Erythroblast (primary cell): ENCODE results near the gene RDH5.

ENCODE experiments used
- GATA1 ChIP-seq: IDR thresholded peaks from 2 replicates; pipeline ENCODE4 v1.6.1; 2011; ENCODE audit warnings: low read depth, mild to moderate bottlenecking, control low read depth, low read length, moderate library complexity
- POLR2A ChIP-seq: IDR thresholded peaks from 2 replicates; pipeline ENCODE4 v1.6.1; 2011; ENCODE audit warnings: mild to moderate bottlenecking, low read length

DNA sequence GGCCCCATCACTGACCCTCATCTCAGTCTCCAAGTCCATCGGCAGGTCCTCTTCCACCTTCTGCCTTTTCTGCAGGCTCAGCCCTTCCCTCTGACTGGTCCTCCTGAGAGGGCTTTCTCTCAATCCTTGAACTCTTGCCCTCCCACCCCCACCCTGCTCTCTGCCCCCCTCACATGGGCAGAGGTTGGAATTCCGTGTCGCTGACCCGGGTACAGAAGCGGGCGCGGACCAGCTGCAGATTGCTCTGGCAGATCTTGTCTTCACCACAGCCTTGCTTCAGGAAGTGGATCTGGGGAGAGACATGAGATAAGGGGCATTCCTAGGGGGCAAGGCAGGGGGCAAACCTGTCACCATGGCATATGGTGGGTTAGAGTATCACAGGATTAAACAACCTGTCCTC is 24.8 kb upstream of the RDH5 start:
- TF ChIP-seq POLR2A = no peak
- TF ChIP-seq GATA1 = no peak
